Activated CD8-positive, alpha-beta T cell treated with anti-CD3 and anti-CD28 coated beads, Interleukin-2, amount 10 ng/mL, durations not matched to agents 7 days and 5 days (primary cell): Measurements from ENCODE around the gene PMM2. TPM values are rescaled to one million over a fixed set of nuclear protein-coding genes. Genes with fewer than 3 reads are reported as not detected.
"Not testable (repeated sequence)": the region's sequence is repeated elsewhere in the genome, so short reads cannot be mapped to it uniquely, and the experiment has no call there.

Experiments
- ATAC-seq: fragments of 150-1000 bp; cut with Tn5 transposase; one replicate; pipeline ENCODE4 v1.10.0; 2021; ENCODE audit warnings: moderate library complexity
- CTCF ChIA-PET: fragments of 350-600 bp; sonication (Branson Sonifier 250); formaldehyde crosslinking; loops from one replicate; lab custom pipeline; 2021; ENCODE audit warnings: antibody characterized with exemption; lab: Charles Lee
- POLR2A ChIA-PET: fragments of 350-600 bp; sonication (Branson Sonifier 250); formaldehyde crosslinking; loops from one replicate; lab custom pipeline; 2021; ENCODE audit warnings: antibody characterized with exemption; lab: Charles Lee
- DNase-seq: peaks from one replicate; pipeline ENCODE4 v3.0.0-alpha.2; 2020
- H3K27ac Mint-ChIP-seq: one replicate; pipeline ENCODE4 v1.8.0; 2021; ENCODE audit warnings: mild to moderate bottlenecking, mixed read lengths
- H3K27me3 Mint-ChIP-seq: one replicate; pipeline ENCODE4 v1.8.0; 2021; ENCODE audit warnings: low read depth, mixed read lengths
- H3K36me3 Mint-ChIP-seq: one replicate; pipeline ENCODE4 v1.8.0; 2021; ENCODE audit warnings: low read depth, mixed read lengths
- H3K4me1 Mint-ChIP-seq: one replicate; pipeline ENCODE4 v1.8.0; 2021; ENCODE audit warnings: low read depth, mixed read lengths
- H3K4me3 Mint-ChIP-seq: one replicate; pipeline ENCODE4 v1.8.0; 2021; ENCODE audit warnings: mild to moderate bottlenecking, mixed read lengths
- H3K9me3 Mint-ChIP-seq: one replicate; pipeline ENCODE4 v1.8.0; 2022; ENCODE audit warnings: mixed read lengths; ENCODE audit not compliant: insufficient read depth
- total RNA-seq, 2 experiments: library from RNA; stranded (reverse); gene quantifications; one replicate each; pipeline ENCODE4 v1.2.3, GENCODE V29; 2021

Gene PMM2
- total RNA-seq, 2 experiments from 2014 or later: 36.9 to 37.6 TPM

GRCh38 chr16:8785408-8785807 lies 12.2 kb upstream of the PMM2 start:
- Mint-ChIP-seq H3K9me3 (no peaks in the 10 kb centered on the region), H3K27me3 (no peaks in the 10 kb centered on the region), H3K36me3 (no peaks in the 10 kb centered on the region), H3K27ac (no peak overlapping the region), H3K4me1 (no peaks in the 10 kb centered on the region), H3K4me3 (no peak overlapping the region)
- ChIA-PET POLR2A (interaction anchor here (0.6 kb wide), 1 partner anchor 244 kb away, joined by 4 read pairs; no protein-coding TSS in a partner anchor), CTCF (interaction anchor here (1.6 kb wide), 1 partner anchor 8 kb away, joined by 3 read pairs; no protein-coding TSS in a partner anchor)
- ATAC-seq (no peak), DNase-seq (no peak)

- DNase-seq, H3K27ac Mint-ChIP-seq, H3K9me3 Mint-ChIP-seq, H3K27me3 Mint-ChIP-seq, H3K36me3 Mint-ChIP-seq, H3K4me1 Mint-ChIP-seq, H3K4me3 Mint-ChIP-seq, ATAC-seq, POLR2A ChIA-PET: not testable (repeated sequence)
- CTCF ChIA-PET: interaction anchor here (1.6 kb wide), 1 partner anchor 9 kb away, joined by 3 read pairs; no protein-coding TSS in a partner anchor
Measured at GRCh38 chr16:8786316-8786715, 11.3 kb upstream of the PMM2 start.

- Mint-ChIP-seq H3K4me3 (no peak overlapping the region), H3K36me3 (peaks cover 2% of the 10 kb centered on the region), H3K9me3 (no peaks in the 10 kb centered on the region), H3K4me1 (no peaks in the 10 kb centered on the region), H3K27ac (no peak overlapping the region), H3K27me3 (no peaks in the 10 kb centered on the region)
- DNase-seq (no peak), ATAC-seq (no peak)
- ChIA-PET CTCF (no interaction called here), POLR2A (no interaction called here)
Measured at GRCh38 chr16:8788578-8789172, 9.0 kb upstream of the PMM2 start.

- ATAC-seq: no peak
- Mint-ChIP-seq H3K4me1 (peaks cover 31% of the 10 kb centered on the region), H3K27me3 (no peaks in the 10 kb centered on the region), H3K27ac (no peak overlapping the region), H3K4me3 (no peak overlapping the region), H3K36me3 (peaks cover 12% of the 10 kb centered on the region), H3K9me3 (no peaks in the 10 kb centered on the region)
- DNase-seq: no peak
- CTCF ChIA-PET: no interaction called here
- POLR2A ChIA-PET: no interaction called here
Measured at GRCh38 chr16:8795091-8795490, 2.5 kb upstream of the PMM2 start.

DNA sequence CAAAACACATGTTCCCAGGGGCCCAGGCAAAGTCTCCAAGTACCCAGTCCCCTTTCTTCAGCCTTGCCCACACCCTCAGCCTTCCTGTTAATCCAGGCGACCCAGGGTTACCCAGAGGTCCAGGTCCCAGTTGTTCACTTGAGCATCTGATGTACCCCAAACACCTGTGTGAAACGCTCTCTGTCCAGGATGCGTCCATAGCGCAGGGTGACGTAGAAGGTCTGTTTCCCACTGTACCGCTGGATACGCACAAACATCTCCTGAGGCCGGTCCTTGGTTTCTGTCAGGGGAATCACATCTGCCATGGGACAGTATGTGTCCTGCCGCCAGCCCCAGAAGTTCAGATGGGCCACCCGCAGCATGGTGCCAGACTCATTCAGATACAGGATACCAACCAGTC lies 1.8 kb upstream of the PMM2 start:
- no peak for ATAC-seq
- peaks cover 12% of the 10 kb centered on the region for H3K36me3 Mint-ChIP-seq
- H3K4me1 Mint-ChIP-seq: peaks cover 32% of the 10 kb centered on the region
- no peak for DNase-seq
- H3K27me3 Mint-ChIP-seq: no peaks in the 10 kb centered on the region
- no peak overlapping the region for H3K27ac Mint-ChIP-seq
- CTCF ChIA-PET: no interaction called here
- H3K4me3 Mint-ChIP-seq: peak overlapping the region; percentile 99
- POLR2A ChIA-PET: no interaction called here
- no peaks in the 10 kb centered on the region for H3K9me3 Mint-ChIP-seq

GRCh38 chr16:8796469-8797363 lies 923 bp upstream of the PMM2 start:
- CTCF ChIA-PET: interaction anchor here (0.8 to 2.0 kb wide), 4 partner anchors 13 to 83 kb away, joined by 4 to 7 read pairs (median 6); partner anchors contain the start of gene CARHSP1
- ATAC-seq: no peak
- Mint-ChIP-seq H3K36me3 (peaks cover 17% of the 10 kb centered on the region), H3K4me1 (peaks cover 36% of the 10 kb centered on the region), H3K9me3 (no peaks in the 10 kb centered on the region), H3K4me3 (peak overlapping the region; percentile 99), H3K27me3 (no peaks in the 10 kb centered on the region), H3K27ac (peak overlapping the region; percentile 95)
- DNase-seq: no peak
- POLR2A ChIA-PET: interaction anchor here (0.6 to 3.7 kb wide), 9 partner anchors 13 to 179 kb away, joined by 3 to 29 read pairs (median 5); partner anchors contain the start of gene CARHSP1

- CTCF ChIA-PET: interaction anchor here (0.6 to 2.0 kb wide), 3 partner anchors 11 to 92 kb away, joined by 3 to 7 read pairs (median 6); no protein-coding TSS in a partner anchor
- Mint-ChIP-seq H3K4me1 (peaks cover 36% of the 10 kb centered on the region), H3K27me3 (no peaks in the 10 kb centered on the region), H3K9me3 (no peaks in the 10 kb centered on the region), H3K36me3 (peaks cover 29% of the 10 kb centered on the region), H3K27ac (peak overlapping the region; percentile 95), H3K4me3 (peak overlapping the region; percentile 99)
- peak; percentile 14 for ATAC-seq
- POLR2A ChIA-PET: interaction anchor here (0.8 to 3.7 kb wide), 6 partner anchors 12 to 161 kb away, joined by 3 to 29 read pairs (median 4); partner anchors contain the start of gene CARHSP1
- peak; percentile 39 for DNase-seq
Measured at GRCh38 chr16:8798174-8798527, 512 bp downstream of the PMM2 start.

- Mint-ChIP-seq H3K27ac (peak overlapping the region; percentile 95), H3K9me3 (no peaks in the 10 kb centered on the region), H3K4me3 (peak overlapping the region; percentile 99), H3K36me3 (peaks cover 32% of the 10 kb centered on the region), H3K4me1 (peaks cover 36% of the 10 kb centered on the region), H3K27me3 (no peaks in the 10 kb centered on the region)
- no peak for ATAC-seq
- ChIA-PET POLR2A (interaction anchor here (0.8 to 3.7 kb wide), 6 partner anchors 11 to 161 kb away, joined by 3 to 29 read pairs (median 4); partner anchors contain the start of gene CARHSP1), CTCF (interaction anchor here (0.6 to 2.0 kb wide), 3 partner anchors 11 to 92 kb away, joined by 3 to 7 read pairs (median 3); no protein-coding TSS in a partner anchor)
- no peak for DNase-seq
Measured at GRCh38 chr16:8798535-8799157, 1.0 kb downstream of the PMM2 start.

GRCh38 chr16:8801701-8802100 lies 4.1 kb downstream of the PMM2 start:
- DNase-seq: no peak
- H3K27ac Mint-ChIP-seq: no peak overlapping the region
- POLR2A ChIA-PET: interaction anchor here (1.2 kb wide), 1 partner anchor 67 kb away, joined by 6 read pairs; the partner anchor contains the start of gene CARHSP1
- CTCF ChIA-PET: interaction anchor here (1.0 to 1.7 kb wide), 4 partner anchors 15 to 141 kb away, joined by 3 to 9 read pairs (median 4); no protein-coding TSS in a partner anchor
- H3K9me3 Mint-ChIP-seq: no peaks in the 10 kb centered on the region
- H3K4me1 Mint-ChIP-seq: peaks cover 24% of the 10 kb centered on the region
- peaks cover 36% of the 10 kb centered on the region for H3K36me3 Mint-ChIP-seq
- ATAC-seq: no peak
- no peak overlapping the region for H3K4me3 Mint-ChIP-seq
- no peaks in the 10 kb centered on the region for H3K27me3 Mint-ChIP-seq

DNA sequence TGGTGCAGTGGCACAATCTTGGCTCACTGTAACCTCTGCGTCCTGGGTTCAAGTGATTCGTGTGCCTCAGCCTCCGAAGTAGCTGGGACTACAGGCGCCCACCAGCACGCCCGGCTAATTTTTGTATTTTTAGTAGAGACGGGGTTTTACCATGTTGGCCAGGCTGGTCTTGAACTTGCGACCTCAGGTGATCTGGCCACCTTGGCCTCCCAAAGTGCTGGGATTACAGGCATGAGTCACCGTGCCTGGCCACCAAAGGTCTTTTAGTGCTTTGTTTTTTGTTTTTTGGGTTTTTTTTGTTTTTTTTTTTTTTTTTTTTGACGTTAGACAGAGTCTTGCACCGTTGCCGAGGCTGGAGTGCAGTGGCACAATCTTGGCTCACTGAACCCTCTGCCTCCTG lies 6.1 kb downstream of the PMM2 start:
- Mint-ChIP-seq H3K36me3 (peaks cover 48% of the 10 kb centered on the region), H3K4me1 (peaks cover 16% of the 10 kb centered on the region)
- H3K4me3 Mint-ChIP-seq, H3K27ac Mint-ChIP-seq, DNase-seq, CTCF ChIA-PET, ATAC-seq, H3K27me3 Mint-ChIP-seq, H3K9me3 Mint-ChIP-seq: not testable (repeated sequence)
- POLR2A ChIA-PET: interaction anchor here (0.8 kb wide), 1 partner anchor 65 kb away, joined by 3 read pairs; the partner anchor contains the start of gene CARHSP1

DNA sequence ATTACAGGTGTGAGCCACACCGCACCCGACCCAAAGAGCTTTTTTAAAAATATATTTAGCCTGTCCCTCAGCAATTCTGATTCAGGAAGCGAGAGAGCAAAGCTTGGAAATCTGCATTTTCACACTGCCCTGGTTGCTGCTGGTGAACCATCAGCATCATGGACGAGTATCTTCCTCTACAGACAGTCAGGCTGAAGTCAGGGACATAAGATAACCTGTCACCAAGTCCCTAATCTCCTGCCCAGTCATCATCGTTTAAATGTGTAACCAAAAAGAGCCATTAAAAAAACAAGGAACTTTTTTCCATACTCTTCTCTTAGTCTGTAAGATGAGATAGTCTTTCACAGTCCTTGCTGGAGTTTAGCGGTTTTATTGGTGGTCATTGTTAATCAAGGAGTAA lies 6.7 kb downstream of the PMM2 start:
- H3K9me3 Mint-ChIP-seq: no peaks in the 10 kb centered on the region
- H3K4me1 Mint-ChIP-seq: peaks cover 11% of the 10 kb centered on the region
- ATAC-seq (no peak), DNase-seq (no peak)
- ChIA-PET CTCF (no interaction called here), POLR2A (interaction anchor here (0.8 kb wide), 1 partner anchor 65 kb away, joined by 3 read pairs; the partner anchor contains the start of gene CARHSP1)
- H3K4me3 Mint-ChIP-seq: no peak overlapping the region
- no peaks in the 10 kb centered on the region for H3K27me3 Mint-ChIP-seq
- peaks cover 54% of the 10 kb centered on the region for H3K36me3 Mint-ChIP-seq
- no peak overlapping the region for H3K27ac Mint-ChIP-seq
